Esophagus (tissue), 2 donors: ENCODE data around the gene TLX1. TPM values are rescaled to one million over a fixed set of nuclear protein-coding genes. Genes with fewer than 3 reads are reported as not detected.

Experiments
- H3K27ac ChIP-seq, 2 donors: one replicate each; pipeline ENCODE4 v1.5.1; 2013; ENCODE audit warnings: low read depth in 2 of 2, mild to moderate bottlenecking in 2 of 2, inconsistent platforms in 1 of 2, low read length in 1 of 2, moderate library complexity in 1 of 2
- H3K27me3 ChIP-seq, 2 donors: one replicate each; pipeline ENCODE4 v1.6.1; 2013; ENCODE audit warnings: low read length in 2 of 2, control low read depth in 1 of 2, mild to moderate bottlenecking in 1 of 2; ENCODE audit not compliant: insufficient read depth in 2 of 2, control insufficient read depth in 1 of 2
- H3K36me3 ChIP-seq, 2 donors: one replicate each; pipeline ENCODE4 v1.6.1; 2013; ENCODE audit warnings: low read length in 1 of 2; ENCODE audit not compliant: control insufficient read depth in 2 of 2, insufficient read depth in 2 of 2
- H3K4me1 ChIP-seq, 2 donors: one replicate each; pipeline ENCODE4 v1.6.1; 2013; ENCODE audit warnings: low read length in 1 of 2; ENCODE audit not compliant: control insufficient read depth in 2 of 2, insufficient read depth in 2 of 2
- H3K4me3 ChIP-seq, 2 donors: one replicate each; pipeline ENCODE4 v1.5.1; 2013; ENCODE audit warnings: low read length in 2 of 2, mild to moderate bottlenecking in 2 of 2, low read depth in 1 of 2, moderate library complexity in 1 of 2
- H3K9me3 ChIP-seq, 2 donors: one replicate each; pipeline ENCODE4 v1.6.1; 2013; ENCODE audit warnings: mild to moderate bottlenecking in 2 of 2, low read depth in 1 of 2, low read length in 1 of 2, moderate library complexity in 1 of 2; ENCODE audit not compliant: control insufficient read depth in 2 of 2, insufficient read depth in 1 of 2
- WGBS, 2 donors: extraction: QIAGEN DNeasy Blood & Tissue Kit; methylation state at CpG; one replicate each; pipeline ENCODE4 v1.1.7; 2013; 5-methylcytosine and 5-hydroxymethylcytosine counted together
- polyA plus RNA-seq, 2 donors: library from polyadenylated mRNA; stranded (reverse); fragments of 200-250 nt; gene quantifications; one replicate each; pipeline ENCODE4 v1.2.3, GENCODE V29; 2013
- donor health status: healthy with polysubstance abuse.
- donor health status: Bipolar disorder and iron deficiency.

The TLX1 gene
- polyA plus RNA-seq, 2 donors = not detected

DNA sequence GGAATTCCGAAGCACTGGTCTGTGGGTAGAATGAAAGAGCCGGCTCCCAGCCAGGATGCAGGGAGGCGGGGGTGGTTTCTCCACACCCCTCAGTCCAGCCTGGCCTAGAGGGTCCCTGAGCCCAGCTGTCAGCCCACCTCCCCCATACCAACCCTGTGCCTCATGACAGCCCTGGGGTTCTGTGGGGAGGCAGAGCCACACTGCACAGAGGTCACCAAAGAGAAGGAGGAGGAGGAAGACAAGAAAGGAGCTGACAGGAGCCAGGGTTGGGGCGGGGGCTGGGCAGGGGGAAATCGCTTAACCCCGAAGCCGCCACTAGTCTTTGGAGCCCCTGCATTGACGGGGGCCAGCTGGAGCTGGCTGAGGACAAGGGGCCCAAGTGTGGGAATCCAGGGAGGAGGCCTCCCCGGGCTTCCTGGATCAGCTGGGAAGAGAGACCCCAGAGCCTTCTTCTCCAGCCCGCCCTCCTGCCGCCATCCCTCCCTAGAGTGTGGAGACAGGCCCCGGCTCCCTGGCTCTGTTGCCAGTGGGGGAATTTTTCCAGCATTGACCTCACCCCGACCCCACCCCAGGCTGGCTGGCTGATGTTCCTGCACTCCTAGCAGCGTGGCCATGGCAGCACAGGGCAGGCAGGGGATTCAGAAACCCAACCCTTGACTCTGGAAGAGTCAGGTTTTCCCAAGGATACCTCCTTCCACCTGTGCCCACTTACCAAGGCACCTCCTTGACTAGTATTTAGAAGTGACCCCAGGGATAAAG, 36.8 kb upstream of the TLX1 start:
- no peak overlapping the region for H3K4me3 ChIP-seq
- peaks cover 0 to under 1% of the 10 kb centered on the region in 2 donors for H3K9me3 ChIP-seq
- peaks cover 0 to 5% of the 10 kb centered on the region in 2 donors for H3K4me1 ChIP-seq
- 64 to 68% methylated on average over 14 of the region's 14 CpGs for WGBS, 2 donors
- H3K27ac ChIP-seq = no peak overlapping the region
- H3K27me3 ChIP-seq = peaks cover 0 to 2% of the 10 kb centered on the region in 2 donors
- H3K36me3 ChIP-seq = no peaks in the 10 kb centered on the region

DNA sequence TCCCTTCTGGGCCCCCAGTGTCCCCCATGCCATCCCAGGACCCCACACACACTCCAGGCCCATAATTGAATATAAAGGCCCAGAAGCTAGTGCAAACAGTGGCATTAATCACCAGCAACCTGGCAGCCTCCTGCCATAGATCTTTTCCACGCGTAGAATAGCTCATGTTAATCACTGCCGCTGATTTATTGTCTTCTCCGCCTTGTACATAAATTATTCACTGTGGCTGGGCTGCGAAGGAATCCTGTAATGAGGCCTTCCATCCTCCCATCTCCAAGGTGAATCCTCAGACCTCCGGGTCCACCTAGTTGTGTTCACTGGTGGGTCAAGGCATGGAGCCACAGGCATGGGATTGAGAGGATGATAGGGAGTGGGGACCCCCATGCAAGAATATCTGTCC, 36.1 kb upstream of the TLX1 start:
- 64 to 65% methylated on average over 6 of the region's 6 CpGs for WGBS, 2 donors
- peaks cover 0 to 5% of the 10 kb centered on the region in 2 donors for H3K4me1 ChIP-seq
- no peaks in the 10 kb centered on the region for H3K36me3 ChIP-seq
- H3K27ac ChIP-seq = no peak overlapping the region
- H3K4me3 ChIP-seq = no peak overlapping the region
- peaks cover 0 to 2% of the 10 kb centered on the region in 2 donors for H3K27me3 ChIP-seq
- H3K9me3 ChIP-seq = peaks cover 0 to 4% of the 10 kb centered on the region in 2 donors

DNA sequence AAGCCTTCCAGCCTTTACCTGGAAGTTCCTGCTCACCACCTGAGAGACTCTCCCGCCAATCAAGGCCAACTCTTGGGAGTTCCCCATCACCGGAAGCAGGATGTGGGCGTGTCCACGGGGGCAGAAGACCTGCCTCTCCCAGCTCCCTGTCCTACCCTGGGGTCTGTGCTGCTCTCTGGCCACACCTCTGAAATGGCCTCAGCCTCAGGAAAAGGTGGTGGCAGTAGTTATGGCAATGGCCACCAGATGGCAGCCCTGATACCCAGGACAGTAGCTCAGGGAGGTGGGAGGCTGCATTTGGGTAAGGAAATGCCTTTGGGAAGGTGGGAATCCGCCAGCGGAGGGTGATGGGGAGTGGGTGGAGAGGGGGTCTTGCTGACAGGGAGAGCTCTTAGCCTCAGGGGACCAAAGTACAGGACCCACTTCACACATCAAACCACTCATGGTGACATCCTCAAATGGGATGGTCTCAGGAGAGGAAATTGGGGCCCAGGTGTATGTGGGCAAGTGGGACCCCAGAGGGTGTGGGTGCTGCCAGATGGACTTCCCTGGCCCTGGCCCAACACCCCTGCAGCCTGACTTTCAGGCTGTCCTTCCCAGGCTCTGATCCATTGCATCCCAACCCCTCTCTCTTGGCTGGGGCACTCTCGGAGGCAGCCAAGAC, 35.4 kb upstream of the TLX1 start:
- H3K9me3 ChIP-seq = peaks cover 0 to 4% of the 10 kb centered on the region in 2 donors
- WGBS, 2 donors = 13 to 16% methylated on average over 7 of the region's 7 CpGs
- peaks cover 0 to 5% of the 10 kb centered on the region in 2 donors for H3K4me1 ChIP-seq
- H3K27ac ChIP-seq = no peak overlapping the region
- H3K4me3 ChIP-seq = no peak overlapping the region
- H3K27me3 ChIP-seq = peaks cover 0 to 2% of the 10 kb centered on the region in 2 donors
- no peaks in the 10 kb centered on the region for H3K36me3 ChIP-seq

DNA sequence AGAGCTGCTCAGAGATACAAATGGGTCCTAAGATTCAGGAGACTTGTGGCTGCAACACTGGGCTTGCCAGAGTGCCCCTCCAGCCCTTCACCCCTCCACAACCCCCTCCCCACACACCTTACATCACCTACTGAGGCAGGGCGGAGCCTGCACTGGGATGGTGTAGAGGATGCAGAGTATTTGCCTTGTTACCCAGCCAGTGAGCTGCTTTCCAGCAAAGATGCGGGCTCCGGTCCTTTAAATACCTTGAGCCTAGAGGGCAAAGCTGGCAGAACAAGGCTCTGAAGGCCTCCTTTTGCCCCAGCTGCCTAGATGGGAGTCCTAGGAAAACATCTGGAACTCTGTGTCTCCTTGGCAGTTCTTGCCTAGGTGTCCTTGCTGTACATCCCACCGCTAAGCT, 34.7 kb upstream of the TLX1 start:
- 87 to 89% methylated on average over 4 of the region's 4 CpGs for WGBS, 2 donors
- peaks cover 0 to 2% of the 10 kb centered on the region in 2 donors for H3K27me3 ChIP-seq
- no peaks in the 10 kb centered on the region for H3K36me3 ChIP-seq

GRCh38 chr10:101097881-101098280, 33.2 kb upstream of the TLX1 start:
- peaks cover 0 to 2% of the 10 kb centered on the region in 2 donors for H3K27me3 ChIP-seq
- no peaks in the 10 kb centered on the region for H3K4me1 ChIP-seq
- H3K36me3 ChIP-seq = no peaks in the 10 kb centered on the region
- H3K9me3 ChIP-seq = peaks cover 0 to 4% of the 10 kb centered on the region in 2 donors
- no peak overlapping the region for H3K27ac ChIP-seq
- WGBS, 2 donors = 56% methylated on average over 4 of the region's 4 CpGs
- H3K4me3 ChIP-seq = no peak overlapping the region

More for the DNA sequence above, 34.7 kb upstream of the TLX1 start:
- no peak overlapping the region for H3K27ac ChIP-seq
- H3K9me3 ChIP-seq = peaks cover 0 to 4% of the 10 kb centered on the region in 2 donors
- H3K4me1 ChIP-seq = peaks cover 0 to 2% of the 10 kb centered on the region in 2 donors
- H3K4me3 ChIP-seq = no peak overlapping the region

GRCh38 chr10:101099901-101100300, 31.2 kb upstream of the TLX1 start:
- no peak overlapping the region for H3K27ac ChIP-seq
- no peaks in the 10 kb centered on the region for H3K4me1 ChIP-seq
- peaks cover 0 to 2% of the 10 kb centered on the region in 2 donors for H3K27me3 ChIP-seq
- 56 to 65% methylated on average over 6 of the region's 6 CpGs for whole genome bisulfite sequencing, 2 donors
- H3K9me3 ChIP-seq = peaks cover 0 to 4% of the 10 kb centered on the region in 2 donors
- no peak overlapping the region for H3K4me3 ChIP-seq
- H3K36me3 ChIP-seq = no peaks in the 10 kb centered on the region

DNA sequence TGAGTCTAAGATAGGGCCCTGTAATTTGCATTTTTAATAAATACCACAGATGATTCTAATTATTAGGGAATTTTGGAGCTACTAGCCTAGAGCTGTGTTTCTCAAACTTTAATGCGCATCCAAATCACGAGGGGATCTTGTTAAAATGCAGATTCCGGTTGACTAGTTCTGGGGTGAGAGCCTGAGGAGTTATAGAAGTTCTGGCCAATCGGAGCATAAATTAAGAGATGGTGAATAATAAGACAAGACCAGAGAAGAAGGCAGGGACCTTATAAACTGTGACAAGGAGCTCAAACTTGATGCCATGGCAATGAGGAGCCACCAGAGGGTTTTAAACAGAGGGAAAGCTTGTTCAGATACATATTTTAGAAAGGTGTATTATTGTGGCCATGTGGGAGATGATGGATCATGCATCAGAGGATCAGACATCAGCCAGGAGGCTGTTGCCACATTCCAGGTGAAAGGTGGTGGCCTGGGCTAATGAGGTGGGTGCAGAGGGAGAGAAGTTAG, 29.7 kb upstream of the TLX1 start:
- no peak overlapping the region for H3K4me3 ChIP-seq
- WGBS, 2 donors = 76 to 77% methylated on average over 4 of the region's 4 CpGs
- peaks cover 0 to 4% of the 10 kb centered on the region in 2 donors for H3K9me3 ChIP-seq
- no peaks in the 10 kb centered on the region for H3K36me3 ChIP-seq
- peaks cover 0 to 2% of the 10 kb centered on the region in 2 donors for H3K27me3 ChIP-seq
- H3K4me1 ChIP-seq = no peaks in the 10 kb centered on the region
- no peak overlapping the region for H3K27ac ChIP-seq

DNA sequence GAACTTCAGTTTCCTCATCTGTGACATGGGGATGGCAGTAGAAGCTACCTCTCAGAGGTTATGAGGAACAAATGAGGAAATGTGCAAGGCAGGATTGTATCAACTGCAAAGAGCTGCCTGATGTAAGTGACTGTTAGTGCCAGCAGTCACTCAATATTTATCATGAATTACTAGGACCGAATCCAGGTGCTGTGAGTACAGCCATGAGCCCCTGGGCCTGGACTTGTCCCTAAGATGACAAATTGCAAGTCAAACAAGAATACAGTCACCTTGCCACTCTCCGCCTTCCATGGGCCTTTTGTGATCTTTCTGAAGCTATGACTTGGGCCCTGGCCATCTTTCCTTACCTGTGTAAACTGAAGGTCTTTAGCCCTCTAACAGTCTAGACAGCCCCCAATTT, 27.7 kb upstream of the TLX1 start:
- Histone ChIP-seq H3K27ac (no peak overlapping the region), H3K27me3 (peaks cover 0 to 2% of the 10 kb centered on the region in 2 donors), H3K4me3 (no peak overlapping the region), H3K36me3 (no peaks in the 10 kb centered on the region), H3K9me3 (peaks cover 0 to 4% of the 10 kb centered on the region in 2 donors), H3K4me1 (no peaks in the 10 kb centered on the region)
- WGBS, 2 donors = 51 to 54% methylated on average over 2 of the region's 2 CpGs

GRCh38 chr10:101106351-101106750, 24.7 kb upstream of the TLX1 start:
- Histone ChIP-seq H3K27ac (no peak overlapping the region), H3K4me3 (no peak overlapping the region), H3K27me3 (no peaks in the 10 kb centered on the region), H3K9me3 (no peaks in the 10 kb centered on the region), H3K4me1 (peaks cover 2% of the 10 kb centered on the region in 2 donors), H3K36me3 (no peaks in the 10 kb centered on the region)
- whole genome bisulfite sequencing, 2 donors = 74 to 79% methylated on average over 6 of the region's 6 CpGs
